ENCODE data around the gene DAGLA.

DAGLA gene

DNA sequence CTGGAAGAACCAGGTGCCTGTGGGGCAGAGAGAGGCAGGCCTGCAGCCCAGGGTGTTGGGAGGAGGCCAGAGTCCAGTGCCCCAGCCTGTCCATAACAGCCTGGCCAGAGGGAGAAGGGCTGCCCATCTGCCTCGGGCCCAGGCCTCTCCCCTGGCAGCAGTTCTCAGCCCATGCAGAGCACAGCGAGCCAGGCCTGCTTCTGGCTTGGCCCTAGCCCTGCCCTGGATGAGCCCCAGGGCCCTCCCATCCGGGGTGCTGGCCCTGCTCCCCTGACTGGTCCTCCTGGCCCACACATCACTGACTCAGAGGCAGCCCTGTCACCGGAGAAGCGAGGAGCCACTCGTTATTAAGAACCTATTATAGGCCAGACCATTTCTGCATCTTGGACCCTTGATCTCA is 52.5 kb downstream of the DAGLA start:
- DNase-seq, result no peak

DNA sequence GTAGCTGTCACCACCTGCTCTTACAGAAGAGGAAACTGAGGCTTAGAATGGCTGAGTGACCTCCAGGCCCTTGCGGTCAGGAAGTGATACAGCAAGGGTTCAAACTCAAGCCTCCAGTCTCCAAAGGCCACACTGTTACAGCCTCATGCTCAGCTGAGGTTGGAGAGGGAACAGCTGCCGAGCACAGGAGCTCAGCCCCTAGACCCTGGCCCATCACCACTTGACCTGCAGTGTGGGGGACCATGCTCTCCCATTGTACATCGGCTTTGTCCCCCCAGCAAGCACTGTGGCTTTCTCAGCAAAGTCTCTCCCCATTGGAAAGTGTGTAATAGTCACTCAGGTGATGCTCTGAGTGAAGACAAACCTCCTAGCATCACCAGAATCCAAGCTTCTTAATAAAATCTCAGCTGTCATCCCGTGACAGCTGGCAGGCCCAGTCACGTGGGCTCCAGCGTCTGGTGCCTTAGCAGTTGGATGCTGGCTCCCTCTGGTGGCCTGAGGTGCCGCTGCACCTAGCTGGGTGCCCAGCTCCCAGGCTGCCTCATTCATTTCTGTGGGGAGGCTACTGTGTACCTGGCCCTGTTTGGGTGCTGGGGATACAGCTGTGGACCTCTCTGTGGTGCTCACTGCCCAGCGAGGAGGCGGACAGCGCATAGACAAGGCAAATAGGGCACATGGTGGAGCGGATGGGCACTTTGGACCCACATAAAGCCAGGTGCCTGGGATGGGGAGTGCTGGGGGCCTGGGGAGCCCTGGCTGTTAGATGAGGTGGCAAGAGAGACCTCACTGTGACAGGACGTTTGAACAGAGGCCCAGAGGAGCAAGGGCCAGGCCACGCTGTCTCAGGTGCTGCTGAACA is 53.2 kb downstream of the DAGLA start:
- DNase-seq, result peak; percentile 88

DNA sequence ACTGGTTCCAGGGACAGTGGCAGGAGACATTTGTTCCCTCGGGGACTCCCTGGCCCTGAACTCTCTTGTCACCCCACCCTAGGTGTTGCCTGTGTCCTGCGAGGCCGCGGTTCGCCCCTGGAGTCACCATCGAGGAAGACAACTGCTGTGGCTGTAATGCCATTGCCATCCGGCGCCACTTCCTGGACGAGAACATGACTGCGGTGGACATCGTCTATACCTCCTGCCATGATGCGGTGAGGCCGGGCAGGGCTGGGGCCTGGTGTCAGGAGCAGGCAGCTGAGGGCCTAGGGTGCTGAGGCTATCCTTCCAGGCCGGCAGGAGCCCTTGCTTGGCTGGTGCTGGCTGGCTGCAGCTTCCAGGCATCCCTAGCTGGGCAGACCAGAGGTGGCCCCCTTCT is 54.6 kb downstream of the DAGLA start:
- DNase-seq, result no peak

DNA sequence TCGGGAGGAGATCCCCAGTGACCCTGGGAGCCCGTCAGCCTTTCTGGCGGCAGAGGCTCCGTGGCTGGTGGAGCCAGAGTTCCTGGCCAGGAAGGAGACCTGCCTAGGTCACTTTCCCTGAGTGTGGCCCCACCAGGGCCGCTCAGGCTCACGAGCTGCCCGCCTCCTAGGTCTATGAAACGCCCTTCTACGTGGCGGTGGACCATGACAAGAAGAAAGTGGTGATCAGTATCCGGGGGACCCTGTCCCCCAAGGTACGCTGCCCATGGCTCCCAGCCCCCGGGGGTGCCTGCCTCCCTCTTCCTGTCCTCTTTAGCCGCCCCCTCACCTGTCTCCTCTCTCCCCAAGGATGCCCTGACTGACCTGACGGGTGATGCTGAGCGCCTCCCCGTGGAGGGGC is 55.2 kb downstream of the DAGLA start:
- no peak for DNase-seq

DNA sequence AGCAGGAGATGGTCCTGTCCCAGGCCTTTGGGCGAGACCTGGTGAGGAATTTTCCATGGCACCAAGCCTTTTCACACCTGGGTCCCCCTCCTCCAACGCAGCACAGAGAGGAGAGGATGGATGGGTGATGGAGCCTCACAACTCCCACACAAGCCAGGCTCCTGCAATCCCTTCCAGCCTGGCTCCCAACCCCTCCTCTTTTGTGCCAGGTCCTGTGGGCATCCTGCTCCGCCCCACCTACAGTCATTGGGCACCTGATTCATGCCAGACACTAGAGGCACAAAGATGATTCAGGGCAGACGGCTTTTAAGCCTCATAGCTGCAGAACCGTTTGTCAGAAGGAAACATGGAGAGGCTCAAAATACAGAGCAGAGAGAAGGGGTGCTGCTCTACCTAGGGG is 56.1 kb downstream of the DAGLA start:
- DNase-seq, result no peak

DNA sequence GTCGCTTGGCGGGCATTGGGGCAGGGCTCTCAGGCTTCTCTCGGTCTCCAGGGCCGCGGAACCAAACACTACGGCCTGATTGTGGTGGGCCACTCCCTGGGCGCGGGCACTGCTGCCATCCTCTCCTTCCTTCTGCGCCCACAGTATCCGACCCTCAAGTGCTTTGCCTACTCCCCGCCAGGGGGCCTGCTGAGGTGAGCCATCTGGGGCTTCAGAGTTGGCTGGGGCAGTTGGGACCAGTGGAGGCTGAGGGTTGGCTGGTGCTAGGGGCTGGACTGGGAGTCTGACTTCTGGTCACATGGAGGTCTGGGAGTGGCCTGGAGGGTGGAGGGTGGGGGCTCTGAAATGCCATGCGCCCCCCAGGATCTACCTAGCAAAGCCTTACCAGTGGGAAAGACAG is 56.9 kb downstream of the DAGLA start:
- DNase-seq, result no peak

DNA sequence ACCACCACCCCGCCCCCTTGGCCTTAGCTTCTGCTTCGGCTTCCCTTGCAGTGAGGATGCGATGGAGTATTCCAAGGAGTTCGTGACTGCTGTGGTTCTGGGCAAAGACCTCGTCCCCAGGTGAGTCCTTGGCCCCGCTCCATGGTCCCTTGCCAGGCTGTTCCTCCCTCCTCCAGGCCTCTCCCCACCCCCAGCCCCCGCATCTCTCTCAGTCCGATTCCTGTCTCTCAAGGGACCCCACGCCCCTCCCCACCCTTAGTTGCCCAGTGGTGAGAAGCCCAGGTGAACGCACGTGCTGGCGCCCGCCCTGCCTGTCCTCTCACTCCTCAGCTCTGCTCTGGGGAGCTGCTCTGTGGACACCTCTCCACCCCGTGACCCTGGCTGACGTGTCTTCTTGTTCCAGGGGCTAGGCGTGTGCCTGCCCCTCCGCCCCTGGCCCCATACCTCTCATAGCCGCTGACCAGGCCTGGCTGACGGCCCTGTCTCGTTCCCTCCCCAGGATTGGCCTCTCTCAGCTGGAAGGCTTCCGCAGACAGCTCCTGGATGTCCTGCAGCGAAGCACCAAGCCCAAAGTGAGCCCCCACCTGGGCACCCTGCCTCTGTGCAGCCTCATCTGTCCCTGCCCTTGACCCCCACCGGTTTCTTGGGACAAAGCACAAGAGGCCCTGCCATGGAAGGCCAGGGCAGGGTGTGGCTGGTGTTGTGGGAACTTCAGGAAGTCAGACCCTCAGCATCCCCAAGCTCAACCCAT is 57.6 kb downstream of the DAGLA start:
- no peak for DNase-seq

DNA sequence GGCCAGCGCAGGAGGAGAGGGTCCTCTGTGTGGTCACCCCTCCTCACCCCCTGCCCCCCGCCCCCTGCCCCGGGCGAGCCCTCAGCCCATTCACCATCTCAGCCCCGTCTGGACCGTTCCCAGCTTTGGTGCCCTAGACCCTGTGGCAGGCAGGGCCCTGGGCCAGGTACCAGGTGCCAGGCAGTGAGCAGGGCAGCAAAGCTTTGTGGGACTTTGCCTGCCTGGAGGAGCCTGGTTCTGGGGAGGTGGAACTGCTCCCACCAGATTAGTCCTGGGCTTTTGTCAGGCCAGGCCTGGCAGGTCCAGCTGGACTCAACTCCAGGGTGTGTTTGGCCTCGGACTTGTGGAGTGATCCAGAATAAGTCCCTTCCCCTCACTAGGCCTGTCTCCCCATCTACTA is 58.6 kb downstream of the DAGLA start:
- DNase-seq, result no peak

DNA sequence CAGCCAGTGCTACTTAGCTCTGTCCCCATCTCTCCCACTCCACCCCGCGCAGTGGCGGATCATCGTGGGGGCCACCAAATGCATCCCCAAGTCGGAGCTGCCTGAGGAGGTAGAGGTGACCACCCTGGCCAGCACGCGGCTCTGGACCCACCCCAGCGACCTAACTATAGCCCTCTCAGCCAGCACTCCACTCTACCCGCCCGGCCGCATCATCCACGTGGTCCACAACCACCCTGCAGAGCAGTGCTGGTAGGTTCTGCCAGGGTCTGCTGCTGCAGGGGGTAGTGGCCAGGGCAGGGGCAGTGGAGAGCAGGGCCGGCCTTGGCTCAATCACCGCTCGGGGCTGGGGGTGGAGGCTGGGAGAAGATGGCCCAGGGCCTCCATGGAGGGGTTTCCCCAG is 59.2 kb downstream of the DAGLA start:
- no peak for DNase-seq

DNA sequence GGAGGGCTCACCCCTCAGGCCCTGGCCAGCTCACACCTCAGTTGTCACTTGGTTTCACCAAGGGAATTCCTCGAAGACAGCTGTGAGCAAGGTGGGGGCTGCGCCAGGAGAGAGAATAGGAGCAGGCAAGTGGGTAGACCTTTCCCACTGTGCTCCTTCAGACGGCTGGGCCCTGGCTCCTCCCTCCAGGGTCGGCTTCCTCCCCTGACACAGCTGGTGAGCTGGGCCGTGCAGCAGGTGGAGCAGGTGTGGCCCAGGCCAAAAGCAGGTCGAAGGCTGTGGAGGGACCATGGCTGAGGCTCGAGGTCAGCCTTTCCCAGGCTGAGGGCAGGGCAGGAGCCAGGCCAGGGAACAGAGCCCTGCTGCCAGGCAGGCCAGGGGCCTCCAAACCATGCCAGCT is 59.8 kb downstream of the DAGLA start:
- DNase-seq, result no peak

DNA sequence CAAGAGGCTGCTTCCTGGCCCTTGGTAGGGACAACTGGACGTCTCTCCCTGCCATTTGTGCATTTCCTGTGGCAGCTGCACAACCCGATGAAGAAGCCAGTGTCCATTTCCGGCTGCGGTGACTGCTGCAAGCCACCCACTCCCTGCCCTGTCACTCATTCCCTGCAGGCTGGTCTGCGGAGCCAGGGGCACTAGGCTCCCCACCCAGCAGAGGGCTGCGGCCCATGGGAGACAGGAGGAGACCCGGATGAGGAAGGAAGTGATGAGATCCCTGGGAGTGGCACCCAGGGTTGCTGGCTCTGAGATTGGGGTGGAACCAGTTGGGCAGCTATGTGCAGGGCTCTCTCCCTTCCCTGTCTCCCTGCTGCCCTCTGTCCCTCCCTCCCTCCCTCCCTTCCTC is 62.2 kb downstream of the DAGLA start:
- no peak for DNase-seq

DNA sequence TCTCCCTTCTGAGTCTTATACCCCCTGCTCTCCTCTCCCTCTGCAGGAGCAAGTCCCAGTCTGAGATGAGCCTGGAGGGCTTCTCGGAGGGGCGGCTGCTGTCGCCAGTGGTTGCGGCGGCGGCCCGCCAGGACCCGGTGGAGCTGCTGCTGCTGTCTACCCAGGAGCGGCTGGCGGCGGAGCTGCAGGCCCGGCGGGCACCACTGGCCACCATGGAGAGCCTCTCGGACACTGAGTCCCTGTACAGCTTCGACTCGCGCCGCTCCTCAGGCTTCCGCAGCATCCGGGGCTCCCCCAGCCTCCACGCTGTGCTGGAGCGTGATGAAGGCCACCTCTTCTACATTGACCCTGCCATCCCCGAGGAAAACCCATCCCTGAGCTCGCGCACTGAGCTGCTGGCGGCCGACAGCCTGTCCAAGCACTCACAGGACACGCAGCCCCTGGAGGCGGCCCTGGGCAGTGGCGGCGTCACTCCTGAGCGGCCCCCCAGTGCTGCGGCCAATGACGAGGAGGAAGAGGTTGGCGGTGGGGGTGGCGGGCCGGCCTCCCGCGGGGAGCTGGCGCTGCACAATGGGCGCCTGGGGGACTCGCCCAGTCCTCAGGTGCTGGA is 63.4 kb downstream of the DAGLA start:
- no peak for DNase-seq

DNA sequence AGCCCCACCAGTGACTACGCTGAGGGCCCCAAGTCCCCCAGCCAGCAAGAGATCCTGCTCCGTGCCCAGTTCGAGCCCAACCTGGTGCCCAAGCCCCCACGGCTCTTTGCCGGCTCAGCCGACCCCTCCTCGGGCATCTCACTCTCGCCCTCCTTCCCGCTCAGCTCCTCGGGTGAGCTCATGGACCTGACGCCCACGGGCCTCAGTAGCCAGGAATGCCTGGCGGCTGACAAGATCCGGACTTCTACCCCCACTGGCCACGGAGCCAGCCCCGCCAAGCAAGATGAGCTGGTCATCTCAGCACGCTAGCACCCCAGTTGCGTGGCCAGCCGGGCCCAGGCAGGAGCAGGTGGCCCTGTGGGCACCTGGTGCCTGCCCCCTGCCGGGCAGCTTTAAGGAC is 64.0 kb downstream of the DAGLA start:
- no peak for DNase-seq

DNA sequence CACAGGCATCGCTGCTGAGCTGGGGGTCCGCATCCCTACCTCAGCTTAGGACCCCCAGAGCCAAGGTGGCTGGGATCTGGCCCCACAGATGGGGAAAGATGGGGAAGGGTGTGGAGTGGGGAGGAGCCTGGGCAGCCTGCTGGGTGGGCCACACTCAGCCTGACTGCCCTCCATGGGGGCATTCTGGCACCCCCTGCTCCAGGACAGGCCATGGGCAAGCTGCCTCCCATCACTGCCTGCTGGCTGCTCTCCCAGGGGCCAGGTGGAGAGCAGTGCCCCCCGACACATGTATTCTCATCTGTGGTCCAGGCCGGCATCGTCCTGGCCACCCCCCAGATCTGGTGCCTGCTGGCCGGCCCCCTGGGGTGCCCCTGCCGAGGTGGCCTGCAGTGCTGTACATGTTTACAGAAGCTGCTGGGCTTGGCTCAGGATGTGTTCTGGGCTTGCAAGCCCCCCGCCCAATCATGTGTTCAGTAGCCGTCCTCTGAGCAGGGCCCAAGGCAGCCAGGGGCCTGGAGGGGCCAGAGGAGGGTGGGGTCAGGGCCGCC is 64.5 kb downstream of the DAGLA start:
- DNase-seq, result no peak

DNA sequence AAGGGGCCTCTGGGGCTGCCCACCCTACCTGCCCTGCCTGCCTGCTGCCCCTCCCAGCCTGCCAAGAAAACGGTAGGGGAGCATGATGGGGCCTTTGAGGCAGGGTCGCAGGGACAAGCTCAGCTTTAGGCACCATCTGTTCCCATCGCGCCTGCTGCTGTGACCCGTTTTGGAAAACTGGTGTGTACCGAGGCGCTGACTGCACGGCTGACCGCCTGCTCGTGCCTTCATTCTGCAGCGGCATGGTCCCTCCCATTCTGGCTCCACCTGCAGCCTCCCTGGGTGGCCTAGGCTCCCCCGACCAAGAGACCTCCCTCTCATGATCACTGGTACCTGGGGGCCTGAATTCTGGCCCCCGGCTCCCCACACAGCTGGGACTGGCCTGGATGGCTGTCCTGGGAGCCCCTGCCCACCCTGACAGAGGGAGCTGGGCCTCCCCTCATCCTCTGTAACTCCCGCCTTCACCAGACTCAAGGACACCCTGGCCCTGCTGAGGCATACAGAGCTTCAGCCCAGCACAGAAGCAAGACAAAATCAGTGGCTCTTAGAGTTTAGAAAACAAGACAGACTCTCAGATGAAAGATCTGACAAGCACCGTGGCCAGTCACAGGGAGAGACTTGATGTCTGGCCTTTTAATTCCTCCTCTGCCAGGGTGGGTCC is 65.7 kb downstream of the DAGLA start:
- no peak for DNase-seq

DNA sequence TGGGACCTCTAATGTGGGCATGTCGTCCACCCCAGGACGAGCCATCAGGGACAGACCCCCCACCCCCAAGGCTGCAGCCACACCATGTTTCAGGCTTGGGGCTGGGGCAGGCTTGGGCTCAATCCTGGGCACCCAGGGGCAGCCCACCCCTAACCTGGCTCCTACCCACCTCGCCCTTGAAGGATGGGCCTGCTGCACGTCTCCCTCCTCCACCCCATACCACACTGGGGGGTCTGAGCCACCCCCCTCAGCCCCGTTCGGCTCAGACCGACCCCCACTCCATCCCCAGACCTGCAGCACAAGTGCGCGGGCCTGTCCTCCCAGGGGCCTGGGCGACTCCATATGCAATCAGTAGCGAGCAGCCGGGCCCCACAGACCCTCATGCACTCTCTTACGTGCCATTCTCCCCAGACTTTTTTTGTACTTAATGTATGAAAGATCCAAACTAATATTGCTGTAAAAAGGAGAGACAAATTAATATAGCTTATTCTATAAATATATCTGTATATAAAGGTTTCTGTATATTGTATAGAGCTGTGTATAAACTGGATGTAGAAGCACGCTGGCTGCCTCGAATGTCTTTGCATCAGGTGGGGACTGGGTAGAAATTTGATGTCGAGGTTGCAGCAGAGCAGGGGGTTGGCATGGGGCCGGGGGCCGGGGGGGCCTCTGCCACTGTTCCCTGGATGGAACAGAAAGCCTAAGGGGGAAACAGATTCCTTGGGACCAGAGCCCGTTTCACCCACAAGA is 66.4 kb downstream of the DAGLA start:
- no peak for DNase-seq

DNA sequence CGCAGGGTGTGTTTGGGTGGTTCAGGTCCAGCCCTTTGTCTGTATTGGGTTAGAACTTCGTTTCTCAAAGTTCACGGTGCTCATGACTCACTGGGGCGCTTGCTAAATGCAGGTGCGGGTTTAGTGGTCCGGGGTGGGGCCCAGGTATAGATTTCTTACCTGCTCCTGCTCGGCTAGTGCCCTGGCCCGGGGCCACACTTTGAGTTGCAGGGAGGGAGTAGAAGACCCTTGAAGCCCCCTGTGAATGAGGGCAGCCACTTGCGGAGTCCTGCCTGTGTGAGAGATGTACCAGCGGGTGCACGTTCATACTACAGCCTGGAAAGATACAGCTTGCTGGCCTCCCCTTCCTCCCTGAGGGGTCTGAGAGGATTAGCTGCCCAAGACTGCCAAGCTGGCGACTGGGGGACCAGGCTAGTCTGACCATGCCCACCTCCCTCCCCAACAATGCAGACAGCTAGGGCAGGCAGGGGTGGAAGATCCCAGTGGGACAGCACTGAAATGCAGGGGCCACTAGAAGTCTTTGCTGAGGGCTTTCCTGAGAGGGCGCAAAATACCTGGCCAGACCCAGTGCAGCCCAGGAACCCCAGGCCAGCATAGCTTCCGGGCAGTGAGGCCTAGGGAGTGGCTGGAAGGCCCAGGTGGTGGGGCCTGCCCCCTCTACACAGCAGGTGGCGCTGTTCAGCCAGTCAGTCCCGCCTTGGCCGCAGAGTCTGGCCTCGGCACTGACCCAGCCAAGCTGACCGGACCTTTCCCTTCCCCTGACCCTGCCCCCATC is 67.2 kb downstream of the DAGLA start:
- peak; percentile 59 for DNase-seq

DNA sequence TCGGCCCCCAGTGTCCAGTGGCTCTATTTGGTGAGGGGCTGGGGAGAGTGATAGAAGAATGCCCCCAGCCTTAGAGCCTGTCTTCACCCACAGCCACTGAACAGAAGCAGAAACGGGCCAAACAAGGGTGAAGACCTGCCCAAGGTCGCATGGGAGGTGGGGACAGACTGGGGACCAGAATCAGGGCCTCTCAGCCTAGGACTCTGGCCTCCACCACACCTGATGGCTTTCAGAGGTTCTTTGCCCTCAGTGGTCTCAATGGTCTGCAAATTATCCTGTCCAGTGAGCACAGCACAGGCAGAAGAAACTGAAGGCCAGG is 67.7 kb downstream of the DAGLA start:
- DNase-seq, result no peak

DNA sequence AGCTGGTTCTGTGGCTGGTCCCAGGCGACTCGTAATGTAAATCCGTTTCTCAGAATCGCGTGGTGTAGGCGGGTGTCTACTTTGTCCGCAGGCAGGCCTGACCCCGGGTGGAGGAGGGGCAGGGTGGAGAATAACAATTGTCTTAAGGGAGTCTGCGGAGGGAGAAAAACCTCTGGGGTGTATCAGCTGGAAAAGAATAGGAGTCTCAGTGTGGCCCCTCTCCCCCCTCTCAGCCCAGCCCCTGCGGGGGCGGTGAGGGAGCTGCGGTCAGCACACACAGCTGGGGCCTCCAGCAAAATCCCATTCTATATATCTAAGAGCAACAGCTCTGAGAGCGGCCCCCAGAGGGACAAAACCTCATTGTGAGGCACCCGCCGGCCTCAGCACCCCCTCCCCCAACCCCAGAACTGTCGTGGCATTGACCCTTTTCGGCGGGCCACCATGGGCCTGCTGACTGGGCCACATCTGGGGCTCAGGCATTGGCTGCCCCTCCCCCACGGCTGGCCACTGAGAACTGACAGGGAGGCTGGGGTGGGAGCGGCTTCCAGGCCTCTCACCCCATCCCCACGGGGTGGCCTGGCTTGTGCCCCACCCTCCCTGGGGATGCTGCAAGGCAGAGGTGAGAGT is 69.5 kb downstream of the DAGLA start:
- peak; percentile 62 for DNase-seq

DNA sequence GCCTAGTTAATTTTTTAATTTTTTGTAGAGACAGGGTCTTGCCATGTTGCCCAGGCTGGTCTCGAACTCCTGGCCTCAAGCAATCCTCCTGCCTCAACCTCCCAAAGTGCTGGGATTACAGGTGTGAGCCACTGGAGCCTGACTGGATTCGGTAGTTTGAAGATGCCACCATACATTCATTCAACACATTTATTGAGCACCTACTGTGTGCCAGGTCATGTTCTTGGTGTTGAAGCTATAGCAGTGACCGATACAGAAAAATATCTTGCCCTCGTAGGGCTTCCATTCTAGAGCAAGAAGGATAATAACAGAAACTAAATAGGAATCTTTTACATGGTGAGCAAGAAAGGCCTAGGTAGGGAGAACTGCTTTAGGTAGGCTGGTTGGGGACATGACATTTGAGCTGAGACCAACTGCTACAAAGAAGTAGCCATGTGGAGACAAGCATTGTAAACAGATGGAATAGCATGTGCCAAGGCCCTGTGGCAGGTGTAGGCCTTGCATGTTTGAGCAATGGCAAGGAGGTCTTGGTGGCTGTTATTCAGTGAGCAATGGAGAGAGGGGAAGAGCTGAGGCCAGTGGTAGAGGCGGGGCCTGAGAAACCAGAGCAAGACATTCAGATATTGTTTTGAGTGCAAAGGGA is 70.6 kb downstream of the DAGLA start:
- no peak for DNase-seq

DNA sequence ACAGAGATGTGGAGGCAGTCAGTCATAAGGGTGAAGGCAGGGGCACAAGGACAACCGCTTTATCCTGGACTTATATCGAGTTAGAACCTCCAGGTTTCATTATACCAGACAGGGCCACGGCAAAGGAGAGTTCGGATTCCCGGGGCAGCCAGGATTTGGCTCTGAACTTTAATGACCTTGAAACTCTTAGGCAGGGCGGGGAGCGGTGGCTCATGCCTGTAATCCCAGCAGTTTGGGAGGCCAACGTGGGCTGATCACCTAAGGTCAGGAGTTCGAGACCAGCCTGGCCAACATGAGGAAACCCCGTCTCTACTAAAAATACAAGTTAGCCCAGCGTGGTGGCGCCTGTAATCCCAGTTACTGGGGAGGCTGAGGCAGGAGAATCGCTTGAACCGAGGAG is 71.2 kb downstream of the DAGLA start:
- no peak for DNase-seq

Measured in right hindlimb (tissue), 1 donor.